H1 (cell line): ENCODE data around the gene IRF9. TPM values are rescaled to one million over a fixed set of nuclear protein-coding genes. Genes with fewer than 3 reads are reported as not detected.

Experiments used
- ATF3 ChIP-seq: IDR thresholded peaks from 2 replicates; pipeline ENCODE4 v1.6.1; 2011; ENCODE audit warnings: low read depth, mild to moderate bottlenecking, low read length; ENCODE audit not compliant: insufficient read depth
- CHD7 ChIP-seq: fragments of 300-600 bp; sonication (generic); IDR thresholded peaks from 2 replicates; pipeline ENCODE4 v1.7.1; 2012; ENCODE audit warnings: low read length, moderate library complexity, mild to moderate bottlenecking, inconsistent platforms; ENCODE audit not compliant: insufficient replicate concordance
- E2F6 ChIP-seq: IDR thresholded peaks from 2 replicates; pipeline ENCODE4 v1.6.1; 2012; ENCODE audit warnings: inconsistent platforms
- HDAC6 ChIP-seq: IDR thresholded peaks from one replicate; pipeline ENCODE4 v1.7.1; 2012; ENCODE audit warnings: low read depth, mild to moderate bottlenecking, inconsistent platforms, low read length, moderate library complexity
- KDM5A ChIP-seq: fragments of 200-600 bp; IDR thresholded peaks from 2 replicates; pipeline ENCODE4 v1.7.1; 2012; ENCODE audit warnings: mild to moderate bottlenecking, low read length, inconsistent platforms, mixed read lengths
- SP2 ChIP-seq: IDR thresholded peaks from 2 replicates; pipeline ENCODE4 v1.6.1; 2012; ENCODE audit warnings: mild to moderate bottlenecking, low read length, inconsistent platforms
- polyA plus RNA-seq, 7 experiments: library from polyadenylated mRNA; depleted of rRNA in 3 of 7; stranded (reverse) in 5 of 7; unstranded in 2 of 7; fragments of >200 nt in 5 of 7; fragments of 200-250 nt in 2 of 7; gene quantifications; 1 replicate in 5 of 7; 2 replicates in 1 of 7; 4 replicates in 1 of 7; pipeline versions ENCODE4 v1.2.1 to v1.2.3, GENCODE V29; 2011 to 2013; ENCODE audit warnings: missing spikeins in 2 of 7, mixed read lengths in 2 of 7
- total RNA-seq: library from RNA; stranded (reverse); fragmentation: NEBNext Ultra II Directional; extraction: Animal tissue kit (Norgen Biotek cat#: 25700); gene quantifications from 2 replicates; pipeline ENCODE4 v1.2.1, GENCODE V29; 2021

Gene IRF9
- total and polyA plus RNA-seq, 2 of the 8 experiments (the other 6 are each of a cell fraction or from before 2014, with no cell fraction given): 11.4 to 13.2 TPM

GRCh38 chr14:24146978-24147760 is 13.9 kb upstream of the IRF9 start, which contains the start of gene RNF31 (continued):
- no peak for TF ChIP-seq CHD7
- TF ChIP-seq SP2: no peak
- TF ChIP-seq KDM5A: no peak
- TF ChIP-seq ATF3: no peak
- TF ChIP-seq HDAC6: no peak
- no peak for TF ChIP-seq E2F6
